HUES64 (cell line): Measurements from ENCODE around the gene SGPP1. TPM values are rescaled to one million over a fixed set of nuclear protein-coding genes. Genes with fewer than 3 reads are reported as not detected.
A peak's percentile ranks its signal among the peaks of the same experiment; 100 is the strongest.

ENCODE experiments used
- H3K27ac ChIP-seq: 2 replicates; pipeline ENCODE4 v1.7.0; 2013; ENCODE audit warnings: low read depth, low read length, inconsistent platforms
- H3K27me3 ChIP-seq: 2 replicates; pipeline ENCODE4 v1.6.1; 2013; ENCODE audit warnings: mild to moderate bottlenecking, low read length; ENCODE audit not compliant: insufficient read depth
- H3K36me3 ChIP-seq: 2 replicates; pipeline ENCODE4 v1.6.1; 2013; ENCODE audit warnings: mild to moderate bottlenecking, low read length; ENCODE audit not compliant: insufficient read depth
- H3K4me1 ChIP-seq: 2 replicates; pipeline ENCODE4 v1.6.1; 2013; ENCODE audit warnings: mild to moderate bottlenecking, low read length, moderate library complexity; ENCODE audit not compliant: insufficient read depth
- H3K4me3 ChIP-seq: 2 replicates; pipeline ENCODE4 v1.5.1; 2013; ENCODE audit warnings: mild to moderate bottlenecking, low read length, moderate library complexity
- H3K9ac ChIP-seq: 2 replicates; pipeline ENCODE4 v1.6.1; 2013; ENCODE audit warnings: mild to moderate bottlenecking, low read depth, low read length
- H3K9me3 ChIP-seq: 2 replicates; pipeline ENCODE4 v1.6.1; 2013; ENCODE audit warnings: low read depth, low read length; ENCODE audit not compliant: insufficient read depth
- WGBS: fragments of 150-250, 120-280 bp; methylation state at CpG from one replicate; pipeline ENCODE4 v1.1.7; 2013; ENCODE audit warnings: missing lambda C conversion rate; 5-methylcytosine and 5-hydroxymethylcytosine counted together
- polyA plus RNA-seq, 2 experiments: library from polyadenylated mRNA; stranded (reverse); fragments of 50-300 nt; gene quantifications; one replicate each; pipeline ENCODE4 v1.2.3, GENCODE V29; 2013

SGPP1 gene, protein sequence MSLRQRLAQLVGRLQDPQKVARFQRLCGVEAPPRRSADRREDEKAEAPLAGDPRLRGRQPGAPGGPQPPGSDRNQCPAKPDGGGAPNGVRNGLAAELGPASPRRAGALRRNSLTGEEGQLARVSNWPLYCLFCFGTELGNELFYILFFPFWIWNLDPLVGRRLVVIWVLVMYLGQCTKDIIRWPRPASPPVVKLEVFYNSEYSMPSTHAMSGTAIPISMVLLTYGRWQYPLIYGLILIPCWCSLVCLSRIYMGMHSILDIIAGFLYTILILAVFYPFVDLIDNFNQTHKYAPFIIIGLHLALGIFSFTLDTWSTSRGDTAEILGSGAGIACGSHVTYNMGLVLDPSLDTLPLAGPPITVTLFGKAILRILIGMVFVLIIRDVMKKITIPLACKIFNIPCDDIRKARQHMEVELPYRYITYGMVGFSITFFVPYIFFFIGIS
- polyA plus RNA-seq (2013, experiment 1 of 2) = 4.2 TPM
- polyA plus RNA-seq (2013, experiment 2 of 2) = 4.2 TPM

DNA sequence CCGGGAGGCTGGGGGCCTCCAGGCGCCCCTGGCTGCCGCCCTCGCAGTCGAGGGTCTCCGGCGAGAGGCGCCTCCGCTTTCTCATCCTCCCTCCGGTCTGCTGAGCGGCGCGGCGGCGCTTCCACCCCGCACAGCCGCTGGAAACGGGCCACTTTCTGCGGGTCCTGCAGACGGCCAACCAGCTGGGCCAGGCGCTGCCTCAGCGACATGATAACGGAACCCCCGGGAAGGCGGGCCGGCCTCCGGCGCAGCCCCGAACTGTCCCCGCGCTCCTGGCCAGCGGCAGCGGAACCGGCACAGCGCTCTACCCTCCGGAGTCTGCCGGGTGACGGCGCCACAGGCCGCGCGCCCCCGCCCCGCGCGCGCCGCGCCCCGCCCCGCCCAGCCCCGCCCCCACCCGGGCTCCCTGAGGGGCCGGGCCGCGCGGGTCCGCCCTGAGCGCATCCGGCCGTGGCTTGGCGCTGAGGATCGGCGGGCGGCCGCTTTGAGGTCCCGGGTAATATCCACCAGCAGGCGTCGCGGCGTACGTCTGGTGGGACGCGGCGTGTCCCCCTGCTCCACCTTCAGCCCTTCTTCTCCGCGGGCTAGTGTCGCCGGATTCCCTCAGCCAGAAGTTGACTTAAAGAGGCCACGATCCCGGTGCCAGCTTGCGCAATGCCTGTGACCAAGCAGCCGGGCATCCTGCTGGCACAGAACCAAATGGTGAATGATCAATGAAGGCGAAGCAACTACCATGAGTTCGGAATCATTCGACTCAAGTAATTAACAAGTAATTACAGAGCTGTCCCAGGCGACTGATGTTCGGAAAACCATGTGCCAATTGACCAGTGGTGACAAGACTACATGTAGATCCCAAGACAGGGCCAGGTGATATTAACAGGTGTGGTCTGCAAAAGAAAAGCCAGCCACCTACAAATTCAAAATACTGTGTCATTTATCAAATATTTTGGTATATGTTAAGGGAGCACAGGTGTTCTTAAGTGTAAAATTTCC lies at the start of gene SGPP1:
TSS of gene SGPP1 (minus strand) at position 330 of the 993 bp plus-strand sequence. CDS start at position 209, 121 bp downstream.
- Histone ChIP-seq H3K4me1 (peaks cover 11% of the 10 kb centered on the region; the same call in 1 of the 2 replicates), H3K9me3 (no peaks in the 10 kb centered on the region), H3K27ac (no peak within 1 kb of the TSS), H3K36me3 (no peaks in the 10 kb centered on the region), H3K27me3 (peaks cover 36% of the 10 kb centered on the region), H3K9ac (peak within 1 kb of the TSS; percentile 71), H3K4me3 (peak within 1 kb of the TSS; percentile 72)
- WGBS = 2% methylated on average over 88 of the region's 88 CpGs

DNA sequence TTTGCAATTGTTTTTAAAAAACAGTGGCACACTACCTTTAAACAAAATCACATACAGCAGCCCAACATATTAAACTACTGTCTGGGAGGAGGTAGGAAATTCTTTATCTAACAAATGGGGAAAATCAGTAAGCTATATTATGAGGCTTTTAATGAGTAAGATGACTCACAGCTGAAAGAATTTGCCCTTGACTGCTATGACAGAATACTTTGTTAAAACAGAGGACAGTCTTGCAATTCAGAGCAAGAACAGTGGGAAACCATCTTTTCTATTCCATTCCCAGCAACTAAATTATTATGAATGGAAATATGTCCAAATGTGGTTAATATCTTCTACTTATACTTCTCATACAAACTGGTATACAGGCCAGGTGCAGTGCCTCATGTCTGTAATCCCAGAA lies 49.2 kb upstream of the SGPP1 start:
- no peak overlapping the region for H3K27ac ChIP-seq

DNA sequence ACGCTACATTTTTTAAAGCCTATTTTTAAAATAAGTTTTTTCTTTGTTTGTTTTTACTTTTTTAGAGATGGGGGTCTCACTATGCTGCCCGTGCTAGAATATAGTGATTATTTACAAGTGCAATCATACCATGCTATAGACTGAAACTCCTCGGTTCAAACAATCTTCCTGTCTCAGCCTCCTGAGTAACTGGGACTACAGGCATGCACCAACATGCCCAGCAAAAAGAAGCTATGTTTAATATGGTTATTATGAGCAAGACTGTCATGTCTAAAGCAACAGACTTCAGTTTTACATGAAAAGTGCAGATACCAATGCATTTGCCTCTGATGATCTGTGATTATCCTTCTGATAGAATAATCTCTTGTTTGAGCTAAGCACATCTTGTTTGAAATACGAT lies 45.6 kb upstream of the SGPP1 start:
- no peak overlapping the region for H3K4me3 ChIP-seq
- no peaks in the 10 kb centered on the region for H3K36me3 ChIP-seq
- no peaks in the 10 kb centered on the region for H3K9me3 ChIP-seq
- no peaks in the 10 kb centered on the region for H3K4me1 ChIP-seq
- 69% methylated on average over 1 of the region's 4 CpGs for WGBS
- no peaks in the 10 kb centered on the region for H3K27me3 ChIP-seq
- no peak overlapping the region for H3K27ac ChIP-seq
- no peak overlapping the region for H3K9ac ChIP-seq

More for the DNA sequence above, 49.2 kb upstream of the SGPP1 start:
- H3K9ac ChIP-seq = no peak overlapping the region
- H3K27me3 ChIP-seq = no peaks in the 10 kb centered on the region
- no peaks in the 10 kb centered on the region for H3K36me3 ChIP-seq
- H3K4me1 ChIP-seq = no peaks in the 10 kb centered on the region
- H3K4me3 ChIP-seq = no peak overlapping the region
- H3K9me3 ChIP-seq = no peaks in the 10 kb centered on the region

DNA sequence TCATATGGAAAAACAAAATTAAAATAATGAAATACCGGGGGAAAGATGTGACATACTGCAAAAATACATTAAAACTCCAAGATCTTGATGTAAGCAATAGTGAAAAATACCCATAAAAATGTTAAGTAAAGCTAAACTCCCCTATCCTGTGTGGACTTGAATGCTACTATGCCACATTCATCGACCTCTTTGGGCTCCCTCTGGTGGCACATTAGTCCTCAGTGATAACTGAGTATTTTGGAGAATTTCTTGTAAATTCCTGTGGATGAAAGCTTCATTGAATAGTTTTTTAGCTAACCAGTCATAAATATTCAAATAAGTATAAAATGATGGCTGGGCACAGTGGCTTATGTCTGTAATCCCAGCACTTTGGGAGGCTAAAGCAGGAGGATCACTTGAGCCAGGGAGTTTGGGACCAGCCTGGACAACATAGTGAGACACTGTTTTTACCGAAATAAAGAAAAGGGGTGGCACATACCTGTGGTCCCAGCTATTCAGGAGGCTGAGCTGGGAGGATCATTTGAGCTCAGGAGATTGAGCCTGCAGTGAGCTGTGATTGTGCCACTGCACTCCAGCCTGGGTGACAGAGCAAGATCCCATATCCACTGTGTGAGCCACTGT lies 42.4 kb upstream of the SGPP1 start:
- Histone ChIP-seq H3K4me1 (no peaks in the 10 kb centered on the region), H3K27ac (no peak overlapping the region), H3K9me3 (no peaks in the 10 kb centered on the region), H3K4me3 (no peak overlapping the region), H3K36me3 (no peaks in the 10 kb centered on the region), H3K9ac (no peak overlapping the region), H3K27me3 (no peaks in the 10 kb centered on the region)
- 80% methylated on average over 2 of the region's 3 CpGs for WGBS

DNA sequence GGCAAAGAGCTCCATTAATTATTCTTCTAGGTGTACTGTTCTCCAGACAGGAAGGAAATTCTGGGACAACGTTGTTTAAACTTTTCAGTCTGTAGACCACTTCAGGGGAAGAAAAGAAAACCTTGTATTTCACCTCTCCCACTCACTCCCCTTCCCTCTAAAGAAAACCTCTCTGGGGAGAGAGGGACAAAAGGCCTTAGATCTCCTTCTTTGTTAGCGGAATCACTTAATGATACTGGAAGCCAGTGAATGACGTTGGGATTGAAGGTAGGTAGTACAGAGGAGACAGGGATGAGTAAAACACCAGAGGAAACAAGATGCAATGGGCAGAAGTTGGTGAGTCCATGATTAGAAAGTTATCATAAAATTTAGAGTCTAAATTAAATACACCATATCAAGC lies 38.7 kb upstream of the SGPP1 start:
- Histone ChIP-seq H3K27ac (no peak overlapping the region), H3K27me3 (no peaks in the 10 kb centered on the region), H3K4me1 (no peaks in the 10 kb centered on the region), H3K36me3 (no peaks in the 10 kb centered on the region), H3K9me3 (no peaks in the 10 kb centered on the region), H3K4me3 (no peak overlapping the region), H3K9ac (no peak overlapping the region)
- WGBS = 67% methylated on average over 3 of the region's 3 CpGs

GRCh38 chr14:63764620-63765139 lies 36.8 kb upstream of the SGPP1 start:
- 94% methylated on average over 5 of the region's 6 CpGs for WGBS
- Histone ChIP-seq H3K4me1 (no peaks in the 10 kb centered on the region), H3K27me3 (no peaks in the 10 kb centered on the region), H3K4me3 (no peak overlapping the region), H3K36me3 (no peaks in the 10 kb centered on the region), H3K9me3 (no peaks in the 10 kb centered on the region), H3K9ac (no peak overlapping the region), H3K27ac (no peak overlapping the region)

- Histone ChIP-seq H3K36me3 (no peaks in the 10 kb centered on the region), H3K27me3 (no peaks in the 10 kb centered on the region), H3K27ac (no peak overlapping the region), H3K9ac (no peak overlapping the region), H3K9me3 (no peaks in the 10 kb centered on the region), H3K4me3 (no peak overlapping the region), H3K4me1 (no peaks in the 10 kb centered on the region)
- WGBS = 92% methylated on average over 5 of the region's 5 CpGs
These were observed 36.2 kb upstream of the SGPP1 start for GRCh38 chr14:63764103-63764502.

- H3K27me3 ChIP-seq = no peaks in the 10 kb centered on the region
- H3K4me3 ChIP-seq = no peak overlapping the region
- WGBS = 94% methylated on average over 26 of the region's 26 CpGs
- no peak overlapping the region for H3K9ac ChIP-seq
- H3K36me3 ChIP-seq = no peaks in the 10 kb centered on the region
- H3K9me3 ChIP-seq = no peaks in the 10 kb centered on the region
- H3K27ac ChIP-seq = no peak overlapping the region
- no peaks in the 10 kb centered on the region for H3K4me1 ChIP-seq
These were observed 33.7 kb upstream of the SGPP1 start for GRCh38 chr14:63761351-63762117.

DNA sequence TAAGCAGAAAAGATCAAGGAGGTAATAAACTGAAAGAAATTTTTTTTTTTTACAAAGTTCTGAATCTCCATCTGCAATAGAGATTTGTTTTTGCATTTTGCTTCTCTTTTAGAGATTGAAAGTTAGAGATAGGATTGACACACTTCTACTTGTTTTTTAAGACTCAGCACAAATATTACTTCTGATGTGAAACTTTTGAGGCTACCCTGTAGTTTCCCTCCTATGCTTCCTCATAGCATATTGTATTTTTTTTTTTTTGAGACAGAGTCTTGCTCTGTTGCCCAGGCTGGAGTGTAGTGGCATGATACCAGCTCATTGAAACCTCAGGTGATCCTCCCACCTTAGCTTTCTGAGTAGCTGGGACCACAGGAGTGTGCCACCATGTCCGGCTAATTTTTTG lies 32.1 kb upstream of the SGPP1 start:
- no peaks in the 10 kb centered on the region for H3K4me1 ChIP-seq
- H3K36me3 ChIP-seq = no peaks in the 10 kb centered on the region
- H3K27me3 ChIP-seq = no peaks in the 10 kb centered on the region
- H3K4me3 ChIP-seq = no peak overlapping the region
- no peaks in the 10 kb centered on the region for H3K9me3 ChIP-seq
- H3K9ac ChIP-seq = no peak overlapping the region
- no peak overlapping the region for H3K27ac ChIP-seq
- WGBS = 89% methylated on average over 1 of the region's 1 CpG

- Histone ChIP-seq H3K4me3 (no peak overlapping the region), H3K27ac (no peak overlapping the region), H3K36me3 (no peaks in the 10 kb centered on the region), H3K9ac (no peak overlapping the region), H3K4me1 (no peaks in the 10 kb centered on the region), H3K9me3 (no peaks in the 10 kb centered on the region), H3K27me3 (no peaks in the 10 kb centered on the region)
- 90% methylated on average over 5 of the region's 5 CpGs for WGBS
These were observed 31.6 kb upstream of the SGPP1 start for GRCh38 chr14:63759456-63759855.
